Vagina (tissue), 2 donors: ENCODE results near the gene KCNH5. TPM values are rescaled to one million over a fixed set of nuclear protein-coding genes. Genes with fewer than 3 reads are reported as not detected.

Source experiments
- DNase-seq, 2 donors: peaks; one replicate each; pipeline ENCODE4 v3.0.0-alpha.2; 2017; ENCODE audit errors: extremely low spot score in 2 of 2
- H3K27ac ChIP-seq: fragments of 200-600 bp; sonication (generic); one replicate; pipeline ENCODE4 v1.5.1; 2019
- H3K27me3 ChIP-seq: fragments of 200-600 bp; sonication (generic); one replicate; pipeline ENCODE4 v1.5.1; 2019
- H3K36me3 ChIP-seq, 2 donors: fragments of 200-600 bp; sonication (generic); one replicate each; pipeline ENCODE4 v1.5.1; 2017 to 2019
- H3K4me1 ChIP-seq: fragments of 200-600 bp; sonication (generic); one replicate; pipeline ENCODE4 v1.5.1; 2019
- H3K4me3 ChIP-seq, 2 donors: fragments of 200-600 bp; sonication (generic); 1 replicate in 1 of 2; 2 replicates in 1 of 2; pipeline ENCODE4 v1.5.1; 2016 to 2019
- H3K9me3 ChIP-seq: fragments of 200-600 bp; sonication (generic); one replicate; pipeline ENCODE4 v1.5.1; 2019
- CTCF ChIP-seq, 3 experiments: fragments of 450-650 bp in 2 of 3; fragments of 200-600 bp in 1 of 3; sonication (generic) in 1 of 3; IDR thresholded peaks; one replicate each; pipeline ENCODE4 v1.5.1; 2017 to 2019; ENCODE audit warnings: antibody characterized with exemption in 3 of 3, mild to moderate bottlenecking in 2 of 3, moderate library complexity in 2 of 3
- POLR2A ChIP-seq, 2 donors: fragments of 450-650 bp; IDR thresholded peaks; one replicate each; pipeline ENCODE4 v1.6.1; 2017; ENCODE audit warnings: antibody characterized with exemption in 2 of 2, mild to moderate bottlenecking in 2 of 2, moderate library complexity in 2 of 2
- POLR2AphosphoS5 ChIP-seq, 2 donors: sonication (generic); formaldehyde crosslinking; IDR thresholded peaks; one replicate each; pipeline ENCODE4 v1.9.0; 2017; ENCODE audit warnings: antibody characterized with exemption in 2 of 2, mild to moderate bottlenecking in 2 of 2, low read depth in 1 of 2; ENCODE audit not compliant: insufficient read depth in 1 of 2
- intact Hi-C: fragments of 100-400 bp; cut with DNase I; formaldehyde crosslinking; loops from one replicate; pipeline ENCODE4 v1.15.1; 2023
- total RNA-seq: library from RNA; depleted of rRNA; stranded (reverse); fragments of >200 nt; gene quantifications from one replicate; pipeline ENCODE4 v1.2.3, GENCODE V29; 2016

The KCNH5 gene
- total RNA-seq, 1 donor from 2014 or later: 0.49 TPM

DNA sequence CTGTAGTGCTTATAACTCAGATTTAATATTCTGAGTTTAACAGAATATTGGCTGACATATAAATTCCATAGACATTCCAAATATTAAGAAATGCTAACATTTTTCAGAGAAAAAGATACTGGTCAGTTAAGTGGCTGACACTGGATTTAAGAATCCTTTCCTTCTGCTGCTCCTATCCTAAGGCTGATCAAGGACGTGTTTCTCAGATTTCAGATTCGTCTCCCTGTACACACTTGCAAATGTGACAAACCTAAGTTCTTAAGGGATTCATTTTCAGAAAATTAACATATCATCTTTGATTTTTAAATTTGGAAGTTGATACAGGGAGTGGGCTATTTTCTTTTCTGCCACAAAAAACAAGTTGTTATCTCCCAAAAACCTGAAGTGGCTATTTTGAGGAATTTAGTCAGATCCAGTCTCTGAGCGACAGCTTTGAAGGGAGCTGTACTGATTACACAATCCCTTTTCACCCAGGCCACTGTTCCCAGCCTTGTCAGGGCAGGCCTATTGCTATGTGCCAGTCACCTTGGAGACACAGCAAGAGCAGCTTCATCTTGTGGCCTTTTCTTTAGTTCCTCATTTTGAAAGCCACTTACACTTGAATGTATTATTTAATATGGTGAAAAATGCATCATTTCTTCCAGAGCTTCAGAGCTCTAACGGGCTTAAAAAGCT, 370.6 kb downstream of the KCNH5 start:
- Histone ChIP-seq H3K4me3 (no peak overlapping the region), H3K4me1 (peaks cover 5% of the 10 kb centered on the region), H3K27ac (no peak overlapping the region), H3K9me3 (no peaks in the 10 kb centered on the region), H3K36me3 (no peaks in the 10 kb centered on the region), H3K27me3 (no peaks in the 10 kb centered on the region)
- TF ChIP-seq POLR2A (IDR thresholded peaks at IDR 0.05): no peak
- TF ChIP-seq POLR2AphosphoS5 (IDR thresholded peaks at IDR 0.05; ENCODE audit: insufficient read depth in 1 of 2, low read depth in 1 of 2): no peak
- no peak for TF ChIP-seq CTCF (IDR thresholded peaks at IDR 0.05)
- DNase-seq: no peak
- intact Hi-C loops: no loop called here

- no peaks in the 10 kb centered on the region for H3K27me3 ChIP-seq
- no peak for TF ChIP-seq POLR2A (IDR thresholded peaks at IDR 0.05)
- no peak for TF ChIP-seq POLR2AphosphoS5 (IDR thresholded peaks at IDR 0.05; ENCODE audit: insufficient read depth in 1 of 2, low read depth in 1 of 2)
- no peak for TF ChIP-seq CTCF (IDR thresholded peaks at IDR 0.05)
Observed at GRCh38 chr14:62673014-62673755, 372.1 kb downstream of the KCNH5 start.

GRCh38 chr14:62670526-62670925, 374.7 kb downstream of the KCNH5 start:
- no peak for TF ChIP-seq CTCF (IDR thresholded peaks at IDR 0.05)
- TF ChIP-seq POLR2AphosphoS5 (IDR thresholded peaks at IDR 0.05; ENCODE audit: insufficient read depth in 1 of 2, low read depth in 1 of 2): no peak
- TF ChIP-seq POLR2A (IDR thresholded peaks at IDR 0.05): no peak
- no peaks in the 10 kb centered on the region for H3K36me3 ChIP-seq
- intact Hi-C loops: no loop called here

More at GRCh38 chr14:62673014-62673755, 372.1 kb downstream of the KCNH5 start:
- intact Hi-C loops: no loop called here
- H3K36me3 ChIP-seq: no peaks in the 10 kb centered on the region
- no peak for DNase-seq
- no peaks in the 10 kb centered on the region for H3K9me3 ChIP-seq
- H3K4me3 ChIP-seq: no peak overlapping the region
- no peak overlapping the region for H3K27ac ChIP-seq
- peaks cover 4% of the 10 kb centered on the region for H3K4me1 ChIP-seq

DNA sequence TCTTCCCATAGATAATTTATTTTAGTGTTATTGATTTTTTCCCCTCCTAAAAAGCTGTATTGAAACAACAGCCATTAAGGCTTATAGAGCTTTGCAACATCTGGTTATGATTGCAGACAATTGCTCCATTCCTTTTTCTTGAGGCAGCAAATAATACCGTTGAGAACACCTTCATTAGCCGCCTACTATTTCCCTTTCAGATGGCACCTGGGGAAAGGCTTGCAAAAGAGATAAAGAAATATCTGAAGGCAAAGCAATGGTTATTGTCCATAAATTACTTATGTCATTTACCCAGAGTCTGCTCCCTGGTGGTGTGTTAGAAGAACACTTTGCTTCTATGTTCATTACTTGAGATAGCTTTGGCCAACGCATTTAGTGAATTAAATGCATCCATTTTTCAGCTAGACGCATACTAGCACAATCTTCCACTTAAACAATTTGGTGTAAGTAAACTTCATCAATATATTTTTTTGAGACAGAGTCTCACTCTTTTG, 377.8 kb downstream of the KCNH5 start:
- no peak for DNase-seq
- H3K27ac ChIP-seq: no peak overlapping the region
- no peaks in the 10 kb centered on the region for H3K9me3 ChIP-seq
- H3K27me3 ChIP-seq: no peaks in the 10 kb centered on the region
- no peak for TF ChIP-seq CTCF (IDR thresholded peaks at IDR 0.05)
- TF ChIP-seq POLR2A (IDR thresholded peaks at IDR 0.05): no peak
- TF ChIP-seq POLR2AphosphoS5 (IDR thresholded peaks at IDR 0.05; ENCODE audit: insufficient read depth in 1 of 2, low read depth in 1 of 2): no peak
- no peaks in the 10 kb centered on the region for H3K4me1 ChIP-seq
- no peaks in the 10 kb centered on the region for H3K36me3 ChIP-seq
- no peak overlapping the region for H3K4me3 ChIP-seq
- intact Hi-C loops: no loop called here

More at GRCh38 chr14:62670526-62670925, 374.7 kb downstream of the KCNH5 start:
- Histone ChIP-seq H3K27me3 (no peaks in the 10 kb centered on the region), H3K4me3 (no peak overlapping the region), H3K9me3 (no peaks in the 10 kb centered on the region), H3K27ac (no peak overlapping the region), H3K4me1 (no peaks in the 10 kb centered on the region)
- no peak for DNase-seq

GRCh38 chr14:62665286-62665685, 380.0 kb downstream of the KCNH5 start:
- TF ChIP-seq CTCF (IDR thresholded peaks at IDR 0.05): no peak
- no peak for TF ChIP-seq POLR2AphosphoS5 (IDR thresholded peaks at IDR 0.05; ENCODE audit: insufficient read depth in 1 of 2, low read depth in 1 of 2)
- no peak for TF ChIP-seq POLR2A (IDR thresholded peaks at IDR 0.05)
- Histone ChIP-seq H3K9me3 (no peaks in the 10 kb centered on the region), H3K36me3 (no peaks in the 10 kb centered on the region), H3K4me1 (no peaks in the 10 kb centered on the region), H3K4me3 (no peak overlapping the region), H3K27ac (no peak overlapping the region), H3K27me3 (no peaks in the 10 kb centered on the region)
- intact Hi-C loops: no loop called here
- DNase-seq: no peak
